H4 (cell line): ENCODE data around the gene PLAGL1. TPM values are rescaled to one million over a fixed set of nuclear protein-coding genes. Genes with fewer than 3 reads are reported as not detected.
"Not testable (repeated sequence)": the region's sequence is repeated elsewhere in the genome, so short reads cannot be mapped to it uniquely, and the experiment has no call there.

Source experiments
- DNase-seq: peaks from one replicate; pipeline ENCODE4 v3.0.0-alpha.2; 2015; ENCODE audit warnings: low spot score
- total RNA-seq: library from RNA; depleted of rRNA; stranded (reverse); fragments of >200 nt; shearing (Covaris generic); gene quantifications from 2 replicates; pipeline ENCODE4 v1.2.3, GENCODE V29; 2014; rRNA removed

Gene PLAGL1
- total RNA-seq, result 9.8 and 18.5 TPM in 2 replicates

DNA sequence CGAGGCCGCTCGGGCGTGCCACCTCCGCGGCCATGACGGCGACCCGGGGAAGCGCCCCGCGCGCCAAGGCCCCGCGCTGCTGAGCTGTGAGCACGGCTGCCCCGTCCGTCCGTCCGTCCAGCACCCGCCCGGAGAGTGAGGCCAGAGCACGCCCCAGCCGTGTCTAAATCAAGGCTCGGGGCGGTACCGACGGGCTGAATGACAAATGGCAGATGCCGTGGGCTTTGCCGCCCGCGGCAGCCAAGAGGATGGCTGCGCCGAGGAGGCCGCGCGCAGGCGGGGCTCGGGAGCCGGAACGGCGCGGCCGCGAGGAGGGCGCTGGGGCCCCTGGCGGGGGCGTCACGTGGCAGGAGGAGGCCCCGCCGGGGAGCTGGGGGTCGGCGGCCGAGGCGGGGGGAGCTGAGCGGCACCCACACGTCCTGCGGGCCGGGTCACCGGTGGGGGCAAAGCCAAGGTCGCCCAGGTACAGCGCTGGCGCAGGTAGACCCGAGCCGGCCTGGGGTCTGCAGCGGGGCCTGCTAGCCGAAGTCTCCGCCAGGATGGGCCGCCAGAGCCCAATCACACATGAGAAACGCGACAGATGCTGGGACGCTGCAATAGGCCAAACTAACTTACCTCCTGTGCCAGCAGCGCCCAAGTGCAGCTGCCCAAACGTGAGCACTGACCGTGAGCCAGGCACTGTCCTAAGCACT is at the start of gene PLAGL1:
Gene PLAGL1 (minus strand): TSS at position 140 of the 692 bp plus-strand sequence. CDS start 60,123 bp downstream, outside the sequence.
- DNase-seq, result peak; percentile 63

DNA sequence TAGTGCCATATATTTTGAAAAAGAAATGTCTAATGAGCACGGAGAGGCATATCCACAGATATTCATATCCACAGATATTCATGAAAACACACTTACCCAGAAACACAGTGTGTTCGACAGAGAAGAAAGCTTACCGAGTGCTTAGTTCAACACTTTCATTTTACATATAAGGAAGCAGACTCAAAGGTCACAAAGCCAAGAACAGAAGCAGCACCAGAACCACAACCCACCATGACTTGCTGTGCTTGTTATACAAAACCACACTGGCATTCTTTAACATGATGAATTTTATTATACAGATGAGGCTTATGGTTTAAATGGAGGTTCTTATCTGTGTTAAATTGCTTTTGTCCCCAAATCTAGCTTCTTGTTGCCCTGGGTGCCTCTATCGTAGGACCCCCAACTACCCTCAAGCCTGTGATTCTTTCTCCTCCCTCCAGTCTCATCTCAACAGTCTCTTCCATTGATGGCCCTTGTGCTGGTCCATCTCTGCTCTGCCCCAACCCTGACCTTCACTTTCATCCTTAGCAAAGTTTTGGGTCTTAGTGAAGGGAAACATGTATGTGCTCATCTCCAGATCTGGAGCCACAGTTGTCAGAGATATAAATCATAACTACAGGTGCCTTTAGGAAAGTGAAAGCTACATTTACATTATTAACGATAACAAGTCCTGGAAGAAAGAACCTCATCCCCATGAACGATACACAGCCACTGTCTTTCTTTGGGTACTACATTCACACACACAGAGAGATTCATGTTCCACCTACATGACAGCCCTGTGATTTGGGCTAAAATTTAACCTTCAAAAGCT is 47.3 kb upstream of the PLAGL1 start:
- DNase-seq, result peak; percentile 6

DNA sequence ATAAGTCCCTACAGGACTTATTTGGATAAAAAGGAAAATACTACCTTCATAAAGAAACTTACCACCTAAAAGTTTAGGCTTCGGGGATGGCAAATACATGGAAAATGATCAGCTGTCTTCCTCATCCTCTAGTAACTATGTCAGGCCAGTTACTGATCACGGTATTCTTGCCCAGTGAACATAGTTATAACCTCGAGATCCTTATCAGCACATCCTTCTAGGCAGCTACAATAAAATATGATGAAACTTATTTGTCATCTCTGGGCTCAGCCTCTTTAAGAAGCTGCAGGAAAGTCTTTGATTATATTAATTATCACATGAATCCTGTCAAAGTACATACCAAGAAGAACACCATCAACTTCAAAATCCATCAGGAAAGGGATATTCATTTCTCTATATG is 45.5 kb upstream of the PLAGL1 start:
- no peak for DNase-seq

DNA sequence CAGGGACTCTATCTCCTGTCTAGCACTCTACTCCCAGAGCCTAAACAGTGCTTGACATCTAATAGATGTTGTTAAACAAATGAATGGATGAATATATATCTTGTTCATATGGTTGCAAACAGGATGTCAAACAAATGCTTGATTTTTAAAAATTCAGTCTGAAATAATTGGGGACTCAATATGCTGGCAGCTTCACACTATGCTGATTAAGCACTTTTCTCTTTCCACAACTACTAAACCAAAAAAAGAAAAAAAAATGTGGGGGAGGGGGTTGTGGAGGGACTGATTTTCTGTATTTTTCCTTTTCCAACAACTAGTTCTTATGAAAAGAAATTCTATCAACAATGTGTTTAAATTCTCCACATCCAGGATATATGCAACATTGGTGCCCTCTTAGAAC is 44.4 kb upstream of the PLAGL1 start:
- no peak for DNase-seq

DNA sequence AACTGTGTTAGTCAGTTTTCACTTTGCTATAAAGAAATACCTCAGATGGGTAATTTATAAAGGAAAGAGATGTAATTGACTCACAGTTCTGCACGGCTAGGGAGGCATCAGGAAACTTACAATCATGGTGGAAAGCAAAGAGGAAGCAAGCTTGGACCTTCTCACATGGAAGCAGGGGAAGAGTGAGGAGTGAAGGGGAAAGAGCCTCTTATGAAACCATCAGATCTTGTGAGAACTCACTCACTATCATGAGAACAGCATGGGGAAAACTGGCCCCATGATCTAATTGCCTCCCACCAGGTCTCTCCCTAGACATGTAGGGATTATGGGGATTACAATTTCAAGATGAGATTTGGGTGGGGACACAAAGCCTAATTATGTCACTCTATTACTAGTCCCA is 41.3 kb upstream of the PLAGL1 start:
- no peak for DNase-seq

- DNase-seq, result no peak
Measured at GRCh38 chr6:144047688-144048087, 39.6 kb upstream of the PLAGL1 start.

- not testable (repeated sequence) for DNase-seq
Measured at GRCh38 chr6:144046672-144047071, 38.6 kb upstream of the PLAGL1 start.

- DNase-seq, result not testable (repeated sequence)
Measured at GRCh38 chr6:144044989-144045388, 36.9 kb upstream of the PLAGL1 start.

DNA sequence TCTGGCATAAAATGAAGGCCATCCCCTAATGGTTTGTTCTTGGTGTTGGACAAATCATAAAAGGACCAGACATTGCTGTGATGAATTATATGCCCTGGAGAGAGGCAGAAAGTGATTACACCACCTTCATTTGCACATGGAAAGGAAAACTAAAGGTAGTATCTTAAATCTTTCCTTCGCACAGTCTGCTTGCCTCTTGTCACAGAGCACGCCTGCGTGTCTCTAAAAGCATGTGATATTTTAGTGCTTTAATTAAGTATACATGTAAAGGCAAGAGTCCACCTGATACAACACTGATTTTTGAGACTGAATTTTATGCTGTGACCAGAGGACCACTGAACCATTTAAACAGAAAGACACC is 28.8 kb upstream of the PLAGL1 start:
- DNase-seq, result no peak

GRCh38 chr6:144036064-144036834 is 28.2 kb upstream of the PLAGL1 start:
- DNase-seq, result peak; percentile 10

GRCh38 chr6:144035416-144035815 is 27.4 kb upstream of the PLAGL1 start:
- DNase-seq, result no peak

- peak; percentile 53 for DNase-seq
Measured at GRCh38 chr6:144033816-144034735, 26.0 kb upstream of the PLAGL1 start.

DNA sequence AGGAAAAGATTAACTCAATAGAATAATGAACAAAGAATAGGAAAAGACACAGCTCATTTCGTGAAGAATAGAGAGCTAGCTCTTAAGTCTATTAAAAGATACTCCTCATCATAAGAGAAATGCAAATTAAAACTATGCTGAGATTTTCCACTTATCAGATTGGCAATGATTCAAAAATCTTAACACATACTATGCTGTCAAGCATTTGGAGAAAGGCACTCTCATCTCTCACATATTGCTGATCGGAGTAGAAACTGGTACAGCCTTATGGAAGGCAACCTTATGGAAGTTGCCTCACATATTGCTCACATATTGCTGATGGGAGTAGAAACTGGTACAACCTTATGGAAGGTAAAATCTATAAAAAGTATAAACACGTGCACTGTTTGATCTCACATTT is 21.4 kb upstream of the PLAGL1 start:
- no peak for DNase-seq

- no peak for DNase-seq
Measured at GRCh38 chr6:144027932-144028587, 20.0 kb upstream of the PLAGL1 start.

DNA sequence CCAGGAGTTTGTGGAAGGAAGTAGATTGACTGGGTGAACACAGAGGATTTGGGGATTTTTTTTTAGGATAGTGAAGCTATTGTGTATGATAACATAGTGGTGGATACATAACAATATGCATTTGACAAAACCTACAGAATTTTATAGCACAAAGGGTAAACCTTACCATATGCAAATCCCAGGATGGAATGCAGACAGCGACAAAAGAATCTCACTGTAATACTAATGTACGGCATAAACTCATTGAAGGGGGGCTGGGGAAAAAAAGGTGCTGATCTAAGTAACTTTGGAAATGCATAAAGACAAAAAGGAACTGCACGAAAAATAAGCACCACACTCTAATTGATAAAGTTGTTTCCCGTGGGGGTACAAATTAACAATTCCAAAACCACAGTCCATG is 15.2 kb upstream of the PLAGL1 start:
- DNase-seq, result no peak

DNA sequence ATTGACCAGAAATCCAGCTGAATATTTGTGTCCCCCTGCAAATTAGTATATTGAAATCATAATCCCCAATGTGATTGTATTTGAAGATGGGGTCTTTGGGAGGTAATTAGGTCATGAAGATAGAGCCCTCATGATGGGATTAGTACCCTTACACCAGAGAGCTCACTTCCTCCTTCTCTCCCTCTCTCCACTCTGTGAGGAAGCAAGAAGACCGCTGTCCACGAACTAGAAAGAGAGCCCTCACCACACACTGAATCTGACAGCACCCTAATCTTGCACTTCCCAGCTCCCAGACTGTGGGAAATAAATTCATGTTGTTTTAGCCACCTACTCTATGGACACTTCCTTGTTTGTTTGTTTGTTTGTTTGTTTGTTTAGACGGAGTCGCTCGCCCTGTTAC is 11.9 kb upstream of the PLAGL1 start:
- no peak for DNase-seq

GRCh38 chr6:144017166-144018094 is 9.4 kb upstream of the PLAGL1 start:
- peak; percentile 12 for DNase-seq

DNA sequence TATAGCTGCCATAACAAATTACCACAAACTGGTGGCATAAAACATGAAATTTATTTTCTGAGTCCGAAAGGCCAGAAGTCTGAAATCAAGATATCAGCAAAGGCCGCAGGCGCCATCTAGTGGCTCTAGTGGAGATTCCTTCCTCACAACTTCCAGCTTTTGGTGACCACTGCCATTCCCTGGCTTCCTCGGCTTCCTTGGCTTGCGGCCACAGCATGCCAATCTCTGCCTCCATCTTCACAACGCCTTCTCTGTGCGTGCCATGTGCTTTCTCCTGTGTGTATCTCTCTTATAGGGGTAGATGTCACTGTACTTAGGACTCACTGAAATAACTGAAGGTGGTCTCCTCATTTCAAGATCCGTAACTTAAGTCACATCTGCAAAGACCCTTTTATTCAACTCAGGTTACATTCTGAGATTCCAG is 5.4 kb upstream of the PLAGL1 start:
- DNase-seq, result peak; percentile 62

DNA sequence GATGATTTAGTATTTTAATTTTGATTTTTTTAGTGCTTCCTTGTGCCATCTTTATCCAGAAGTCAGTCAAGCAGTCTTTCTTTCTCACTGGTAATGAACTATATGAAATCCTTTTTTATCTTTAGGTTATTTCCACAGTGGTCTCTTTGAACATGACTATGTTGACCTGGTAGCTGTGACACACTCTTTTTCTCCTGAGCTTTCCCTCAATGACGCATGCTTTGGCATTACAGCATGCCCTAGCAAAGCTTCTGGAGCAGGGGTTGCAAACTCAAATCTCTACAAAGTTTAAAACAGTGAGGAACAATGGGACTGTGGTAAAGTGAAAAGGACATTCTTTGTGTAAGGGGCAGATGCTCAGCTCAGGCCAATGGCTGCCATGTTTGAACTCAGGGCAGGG is 4.5 kb upstream of the PLAGL1 start:
- DNase-seq, result no peak

DNA sequence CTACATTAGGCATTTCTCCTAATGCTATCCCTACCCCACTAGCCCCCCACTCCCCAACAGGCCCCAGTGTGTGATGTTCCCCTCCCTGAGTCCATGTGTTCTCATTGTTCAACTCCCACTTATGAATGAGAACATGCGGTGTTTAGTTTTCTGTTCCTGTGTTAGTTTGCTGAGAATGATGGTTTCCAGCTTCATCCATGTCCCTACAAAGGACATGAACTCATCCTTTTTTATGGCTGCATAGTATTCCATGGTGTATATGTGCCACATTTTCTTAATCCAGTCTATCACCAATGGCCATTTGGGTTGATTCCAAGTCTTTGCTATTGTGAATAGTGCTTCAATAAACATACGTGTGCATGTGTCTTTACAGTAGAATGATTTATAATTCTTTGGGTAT is 1.6 kb upstream of the PLAGL1 start:
- not testable (repeated sequence) for DNase-seq
